ENCODE measurements around the gene MTHFD1.

Gene MTHFD1

GRCh38 chr14:64496764-64497163, 108.6 kb downstream of the MTHFD1 start:
- peak; percentile 40 for ATAC-seq (replicated peaks; ENCODE audit: extremely low read depth, poor library complexity, severe bottlenecking)
- H3K27ac Mint-ChIP-seq (ENCODE audit: low read depth) = no peak overlapping the region
- no peak for DNase-seq (ENCODE audit: low spot score in 2 of 2)
- no peak overlapping the region for H3K4me3 Mint-ChIP-seq
- peaks cover 48% of the 10 kb centered on the region for H3K4me1 Mint-ChIP-seq
- H3K9me3 Mint-ChIP-seq = no peaks in the 10 kb centered on the region
- peaks cover 43% of the 10 kb centered on the region for H3K36me3 Mint-ChIP-seq (ENCODE audit: insufficient read depth)
- no peaks in the 10 kb centered on the region for H3K27me3 Mint-ChIP-seq

- no peak for DNase-seq (ENCODE audit: low spot score in 2 of 2)
- Mint-ChIP-seq H3K4me1 (peaks cover 50% of the 10 kb centered on the region), H3K27me3 (no peaks in the 10 kb centered on the region), H3K27ac (ENCODE audit: low read depth) (peak overlapping the region; percentile 98), H3K36me3 (ENCODE audit: insufficient read depth) (peaks cover 50% of the 10 kb centered on the region), H3K4me3 (peak overlapping the region; percentile 59), H3K9me3 (no peaks in the 10 kb centered on the region)
- ATAC-seq (replicated peaks; ENCODE audit: extremely low read depth, poor library complexity, severe bottlenecking) = no peak
Measured at GRCh38 chr14:64500088-64500487, 111.9 kb downstream of the MTHFD1 start.

DNA sequence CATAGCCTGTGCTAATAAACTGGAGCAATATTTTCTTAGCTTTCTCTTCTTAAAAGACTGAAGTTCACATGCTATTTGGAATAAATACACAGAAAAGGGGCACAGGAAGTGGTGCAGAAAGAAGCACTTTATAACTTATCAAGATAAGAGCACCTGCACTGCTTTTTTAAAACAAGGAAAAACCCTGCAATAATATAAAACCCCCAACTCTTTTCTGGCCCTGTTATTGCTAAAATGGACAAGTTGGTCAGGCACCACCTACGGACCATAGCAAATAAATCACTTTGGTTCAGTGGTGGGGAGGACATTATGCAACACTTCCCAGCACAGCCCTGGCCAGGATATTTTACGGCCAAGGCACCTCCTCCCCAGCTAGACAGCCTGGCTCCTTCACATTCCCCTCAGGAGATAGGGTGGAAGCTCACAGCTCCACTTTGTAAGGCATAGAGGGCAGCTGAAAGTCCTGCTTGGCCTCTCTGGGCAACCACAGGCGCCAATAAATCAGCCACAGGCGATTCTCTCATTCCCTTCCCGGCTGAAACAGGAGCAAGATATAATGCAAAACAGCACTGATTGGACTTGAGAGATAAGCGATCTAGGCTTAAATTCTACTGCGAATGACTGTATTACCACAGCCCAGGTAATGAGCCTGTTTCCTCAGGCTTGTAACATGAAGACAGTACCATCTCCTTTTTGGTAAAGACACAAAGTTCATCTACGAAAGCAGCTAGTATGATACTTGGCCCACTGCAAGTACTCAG, 113.4 kb downstream of the MTHFD1 start:
- peaks cover 57% of the 10 kb centered on the region for H3K4me1 Mint-ChIP-seq
- peak overlapping the region; percentile 98 for H3K27ac Mint-ChIP-seq (ENCODE audit: low read depth)
- H3K27me3 Mint-ChIP-seq = no peaks in the 10 kb centered on the region
- peak overlapping the region; percentile 91 for H3K4me3 Mint-ChIP-seq
- no peak for ATAC-seq (replicated peaks; ENCODE audit: extremely low read depth, poor library complexity, severe bottlenecking)
- no peaks in the 10 kb centered on the region for H3K9me3 Mint-ChIP-seq
- peaks cover 52% of the 10 kb centered on the region for H3K36me3 Mint-ChIP-seq (ENCODE audit: insufficient read depth)
- no peak for DNase-seq (ENCODE audit: low spot score in 2 of 2)

GRCh38 chr14:64502456-64502855, 114.3 kb downstream of the MTHFD1 start:
- peaks cover 51% of the 10 kb centered on the region for H3K36me3 Mint-ChIP-seq (ENCODE audit: insufficient read depth)
- no peaks in the 10 kb centered on the region for H3K9me3 Mint-ChIP-seq
- peak overlapping the region; percentile 91 for H3K4me3 Mint-ChIP-seq
- DNase-seq (ENCODE audit: low spot score in 2 of 2) (no peak), ATAC-seq (replicated peaks; ENCODE audit: extremely low read depth, poor library complexity, severe bottlenecking) (no peak)
- no peaks in the 10 kb centered on the region for H3K27me3 Mint-ChIP-seq
- H3K4me1 Mint-ChIP-seq = peaks cover 59% of the 10 kb centered on the region
- peak overlapping the region; percentile 98 for H3K27ac Mint-ChIP-seq (ENCODE audit: low read depth)

GRCh38 chr14:64502887-64503433, 114.8 kb downstream of the MTHFD1 start:
- no peaks in the 10 kb centered on the region for H3K27me3 Mint-ChIP-seq
- ATAC-seq (replicated peaks; ENCODE audit: extremely low read depth, poor library complexity, severe bottlenecking) = no peak
- peak overlapping the region; percentile 98 for H3K27ac Mint-ChIP-seq (ENCODE audit: low read depth)
- H3K9me3 Mint-ChIP-seq = no peaks in the 10 kb centered on the region
- H3K36me3 Mint-ChIP-seq (ENCODE audit: insufficient read depth) = peaks cover 48% of the 10 kb centered on the region
- peaks cover 64% of the 10 kb centered on the region for H3K4me1 Mint-ChIP-seq
- H3K4me3 Mint-ChIP-seq = peak overlapping the region; percentile 91
- DNase-seq (ENCODE audit: low spot score in 2 of 2) = no peak

DNA sequence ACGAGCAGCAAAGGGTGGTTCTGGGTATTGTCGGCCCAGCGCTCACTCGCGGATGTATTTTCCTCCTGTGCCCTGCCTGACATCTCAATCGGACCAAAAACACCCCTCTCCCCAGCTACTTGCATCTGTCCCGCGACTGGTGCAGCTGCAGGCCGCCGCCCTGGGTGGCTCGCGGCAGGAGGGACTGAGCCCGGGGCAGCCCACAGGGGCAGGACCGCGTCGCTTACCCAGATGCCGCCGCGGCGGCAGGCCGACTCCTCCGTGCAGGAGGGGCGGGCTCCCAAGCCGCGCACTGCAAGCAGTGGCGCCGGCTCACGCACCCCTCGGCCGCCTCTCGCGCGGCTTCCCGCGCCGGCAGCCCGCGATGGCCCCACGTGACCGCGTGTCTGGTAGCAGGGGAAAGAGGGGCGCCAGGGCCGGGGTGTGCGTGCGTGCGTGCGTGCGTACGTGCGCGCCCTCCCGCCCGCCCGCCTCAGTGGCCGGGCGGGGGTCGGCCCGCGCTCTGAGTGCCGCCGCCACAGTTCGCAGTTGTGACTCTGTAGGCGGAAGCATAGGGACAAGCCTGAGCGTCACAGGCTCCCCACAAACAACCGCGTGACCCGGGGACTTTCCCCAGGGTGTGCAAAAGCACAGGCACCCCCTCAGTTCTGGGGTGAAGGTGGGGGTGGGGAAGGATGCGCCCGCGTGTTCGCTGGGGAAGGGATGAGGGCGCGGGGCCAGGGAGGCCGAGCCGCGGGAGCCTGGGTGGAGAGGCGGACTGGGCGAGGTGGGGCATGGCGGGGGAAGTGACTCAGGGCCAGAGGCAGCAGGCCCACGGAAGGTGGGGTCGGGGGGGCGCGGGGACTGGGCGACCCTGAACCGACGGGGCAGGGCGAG, 115.5 kb downstream of the MTHFD1 start, which contains the start of gene ZBTB25:
TSS of gene ZBTB25 (minus strand) at position 405 of the 876 bp plus-strand sequence. CDS start 13,305 bp downstream, outside the sequence.
- Mint-ChIP-seq H3K4me1 (peaks cover 71% of the 10 kb centered on the region), H3K36me3 (ENCODE audit: insufficient read depth) (peaks cover 43% of the 10 kb centered on the region), H3K27me3 (no peaks in the 10 kb centered on the region), H3K4me3 (peak within 1 kb of the TSS; percentile 91), H3K27ac (ENCODE audit: low read depth) (peak within 1 kb of the TSS; percentile 98), H3K9me3 (no peaks in the 10 kb centered on the region)
- ATAC-seq (replicated peaks; ENCODE audit: extremely low read depth, poor library complexity, severe bottlenecking) = peak; percentile 76
- peak; percentile 92 to 97 for DNase-seq (ENCODE audit: low spot score in 2 of 2)

GRCh38 chr14:64504310-64504896, 116.2 kb downstream of the MTHFD1 start, which contains the start of gene ZBTB1:
TSS of gene ZBTB1 (plus strand) at chr14:64504770. CDS start at chr14:64521505, 16,735 bp downstream.
- Mint-ChIP-seq H3K27ac (ENCODE audit: low read depth) (peak within 1 kb of the TSS; percentile 98), H3K4me3 (peak within 1 kb of the TSS; percentile 91), H3K36me3 (ENCODE audit: insufficient read depth) (peaks cover 38% of the 10 kb centered on the region), H3K4me1 (peaks cover 78% of the 10 kb centered on the region), H3K9me3 (no peaks in the 10 kb centered on the region), H3K27me3 (no peaks in the 10 kb centered on the region)
- DNase-seq (ENCODE audit: low spot score in 2 of 2) = peak; percentile 74 to 89
- ATAC-seq (replicated peaks; ENCODE audit: extremely low read depth, poor library complexity, severe bottlenecking) = peak; percentile 55

GRCh38 chr14:64504897-64505794, 117.0 kb downstream of the MTHFD1 start:
- Mint-ChIP-seq H3K27ac (ENCODE audit: low read depth) (peak overlapping the region; percentile 98), H3K4me1 (peaks cover 78% of the 10 kb centered on the region), H3K36me3 (ENCODE audit: insufficient read depth) (peaks cover 37% of the 10 kb centered on the region), H3K27me3 (no peaks in the 10 kb centered on the region), H3K9me3 (no peaks in the 10 kb centered on the region), H3K4me3 (peak overlapping the region; percentile 91)
- ATAC-seq (replicated peaks; ENCODE audit: extremely low read depth, poor library complexity, severe bottlenecking) = peak; percentile 26
- DNase-seq (ENCODE audit: low spot score in 2 of 2) = peak; percentile 60 to 82

DNA sequence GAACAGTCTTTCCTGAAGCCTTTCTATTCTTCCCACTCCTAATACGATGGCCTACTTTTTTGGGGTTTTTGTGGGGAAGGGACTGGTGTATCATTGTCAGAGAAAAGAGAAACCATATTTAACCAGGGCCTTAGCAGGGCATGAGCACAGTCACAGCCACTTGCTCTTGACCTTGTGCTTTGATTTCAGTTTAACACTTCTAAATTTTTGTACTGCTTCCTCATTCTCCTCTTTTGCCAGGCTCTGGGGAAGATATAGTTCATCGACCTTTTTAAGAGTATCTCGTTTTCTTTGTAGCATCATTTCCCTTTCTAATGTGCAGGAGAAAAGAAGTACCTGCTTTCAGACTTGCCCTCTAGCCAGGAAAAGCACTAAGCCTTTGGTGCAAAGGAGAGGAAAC, 118.6 kb downstream of the MTHFD1 start:
- Mint-ChIP-seq H3K27me3 (no peaks in the 10 kb centered on the region), H3K36me3 (ENCODE audit: insufficient read depth) (peaks cover 34% of the 10 kb centered on the region), H3K4me1 (peaks cover 86% of the 10 kb centered on the region), H3K27ac (ENCODE audit: low read depth) (peak overlapping the region; percentile 98), H3K9me3 (no peaks in the 10 kb centered on the region), H3K4me3 (peak overlapping the region; percentile 91)
- no peak for DNase-seq (ENCODE audit: low spot score in 2 of 2)
- no peak for ATAC-seq (replicated peaks; ENCODE audit: extremely low read depth, poor library complexity, severe bottlenecking)

- Mint-ChIP-seq H3K4me1 (peaks cover 78% of the 10 kb centered on the region), H3K36me3 (ENCODE audit: insufficient read depth) (peaks cover 34% of the 10 kb centered on the region)
Measured at GRCh38 chr14:64507376-64508156, 119.4 kb downstream of the MTHFD1 start.

GRCh38 chr14:64508215-64508776, 120.1 kb downstream of the MTHFD1 start:
- no peak for ATAC-seq (replicated peaks; ENCODE audit: extremely low read depth, poor library complexity, severe bottlenecking)
- no peaks in the 10 kb centered on the region for H3K27me3 Mint-ChIP-seq
- no peak for DNase-seq (ENCODE audit: low spot score in 2 of 2)
- peak overlapping the region; percentile 60 for H3K27ac Mint-ChIP-seq (ENCODE audit: low read depth)
- H3K9me3 Mint-ChIP-seq = no peaks in the 10 kb centered on the region
- peaks cover 34% of the 10 kb centered on the region for H3K36me3 Mint-ChIP-seq (ENCODE audit: insufficient read depth)
- H3K4me1 Mint-ChIP-seq = peaks cover 75% of the 10 kb centered on the region
- peak overlapping the region; percentile 91 for H3K4me3 Mint-ChIP-seq

More at GRCh38 chr14:64507376-64508156, 119.4 kb downstream of the MTHFD1 start:
- no peak for DNase-seq (ENCODE audit: low spot score in 2 of 2)
- peak overlapping the region; percentile 60 for H3K27ac Mint-ChIP-seq (ENCODE audit: low read depth)
- ATAC-seq (replicated peaks; ENCODE audit: extremely low read depth, poor library complexity, severe bottlenecking) = no peak
- H3K4me3 Mint-ChIP-seq = peak overlapping the region; percentile 91
- H3K27me3 Mint-ChIP-seq = no peaks in the 10 kb centered on the region
- no peaks in the 10 kb centered on the region for H3K9me3 Mint-ChIP-seq
